ENCODE data around the gene MAOA.

GRCh38 chrX:43734444-43734843 is 78.3 kb downstream of the MAOA start:
- TF ChIP-seq EZH2phosphoT487 (IDR thresholded peaks at IDR 0.05; ENCODE audit: borderline replicate concordance, low read length) = no peak
- TF ChIP-seq CTCF (conservative IDR thresholded peaks at IDR 0.05; ENCODE audit: low read depth, low read length) = no peak
